Neural cell (in vitro differentiated cells): ENCODE data around the gene DNAJB11. TPM values are rescaled to one million over a fixed set of nuclear protein-coding genes. Genes with fewer than 3 reads are reported as not detected.

Experiments
- H2AFZ ChIP-seq: fragments of 200-600, 300-800 bp; sonication (generic), shearing (Covaris generic); 2 replicates; pipeline ENCODE4 v1.6.0; 2014; ENCODE audit warnings: low read depth, mild to moderate bottlenecking, antibody characterized with exemption, low read length, moderate library complexity
- H3F3A ChIP-seq: fragments of 200-600 bp; shearing (Covaris generic); 2 replicates; pipeline ENCODE4 v1.6.1; 2016; ENCODE audit warnings: mild to moderate bottlenecking, moderate library complexity, mixed read lengths, antibody characterized with exemption, low read length; ENCODE audit not compliant: insufficient read depth, poor library complexity, severe bottlenecking
- H3K27ac ChIP-seq: fragments of 200-600, 300-800 bp; sonication (generic), shearing (Covaris generic); 2 replicates; pipeline ENCODE4 v1.5.1; 2014; ENCODE audit warnings: mild to moderate bottlenecking, low read length, moderate library complexity
- H3K27me3 ChIP-seq: fragments of 300-800, 200-600 bp; sonication (generic), shearing (Covaris generic); 2 replicates; pipeline ENCODE4 v1.6.0; 2014; ENCODE audit warnings: mild to moderate bottlenecking, low read depth, low read length, moderate library complexity; ENCODE audit not compliant: insufficient read depth
- H3K36me3 ChIP-seq: fragments of 300-800, 200-600 bp; sonication (generic), shearing (Covaris generic); 2 replicates; pipeline ENCODE4 v1.5.1; 2014; ENCODE audit warnings: mild to moderate bottlenecking, antibody characterized with exemption, low read length, moderate library complexity; ENCODE audit not compliant: insufficient read depth
- H3K4me2 ChIP-seq: fragments of 300-800, 200-600 bp; sonication (generic), shearing (Covaris generic); 2 replicates; pipeline ENCODE4 v1.6.0; 2014; ENCODE audit warnings: mild to moderate bottlenecking, low read length
- H3K4me3 ChIP-seq: fragments of 300-800, 200-600 bp; sonication (generic), shearing (Covaris generic); 2 replicates; pipeline ENCODE4 v1.5.1; 2014; ENCODE audit warnings: mild to moderate bottlenecking, low read length, moderate library complexity
- H3K79me2 ChIP-seq: fragments of 200-600 bp; shearing (Covaris generic); replicated peaks from 2 replicates; pipeline ENCODE4 v1.6.0; 2014; ENCODE audit warnings: mild to moderate bottlenecking, low read length, moderate library complexity; ENCODE audit not compliant: insufficient read depth
- H3K9ac ChIP-seq: fragments of 300-800, 200-600 bp; sonication (generic), shearing (Covaris generic); 2 replicates; pipeline ENCODE4 v1.6.1; 2016; ENCODE audit warnings: mild to moderate bottlenecking, low read length, mixed read lengths
- H3K9me2 ChIP-seq: fragments of 200-600 bp; shearing (Covaris generic); 2 replicates; pipeline ENCODE4 v1.6.1; 2016; ENCODE audit warnings: mild to moderate bottlenecking, low read length, mixed read lengths; ENCODE audit not compliant: insufficient read depth
- H3K9me3 ChIP-seq: fragments of 200-600, 300-800 bp; sonication (generic), shearing (Covaris generic); 2 replicates; pipeline ENCODE4 v1.6.1; 2016; ENCODE audit warnings: mild to moderate bottlenecking, mixed run types, low read length, moderate library complexity, mixed read lengths
- H4K20me1 ChIP-seq: fragments of 200-600 bp; shearing (Covaris generic); 2 replicates; pipeline ENCODE4 v1.6.1; 2016; ENCODE audit warnings: mild to moderate bottlenecking, mixed run types; ENCODE audit not compliant: insufficient read depth
- CTCF ChIP-seq: fragments of 450-650 bp; IDR thresholded peaks from 2 replicates; pipeline ENCODE4 v1.5.1; 2014; ENCODE audit warnings: antibody characterized with exemption, mild to moderate bottlenecking, moderate library complexity; ENCODE audit not compliant: poor library complexity, severe bottlenecking
- EP300 ChIP-seq: fragments of 450-650 bp; conservative IDR thresholded peaks from 2 replicates; pipeline ENCODE4 v1.6.1; 2014; ENCODE audit warnings: antibody characterized with exemption, mild to moderate bottlenecking, moderate library complexity; ENCODE audit not compliant: poor library complexity, severe bottlenecking
- EZH2 ChIP-seq: fragments of 200-600, 300-800 bp; shearing (Covaris generic), sonication (generic); IDR thresholded peaks from 2 replicates; pipeline ENCODE4 v1.6.1; 2014; ENCODE audit warnings: antibody characterized with exemption, low read length, borderline replicate concordance, mild to moderate bottlenecking; ENCODE audit not compliant: insufficient read depth, poor library complexity, severe bottlenecking
- MXI1 ChIP-seq: fragments of 450-650 bp; conservative IDR thresholded peaks from 2 replicates; pipeline ENCODE4 v1.6.1; 2014; ENCODE audit warnings: antibody characterized with exemption, mild to moderate bottlenecking; ENCODE audit not compliant: poor library complexity, severe bottlenecking
- POLR2AphosphoS5 ChIP-seq: IDR thresholded peaks from 2 replicates; pipeline ENCODE4 v1.6.1; 2012
- RAD21 ChIP-seq: fragments of 450-650 bp; conservative IDR thresholded peaks from 2 replicates; pipeline ENCODE4 v1.6.1; 2014; ENCODE audit warnings: antibody characterized with exemption, mild to moderate bottlenecking, moderate library complexity
- TAF1 ChIP-seq: IDR thresholded peaks from 2 replicates; pipeline ENCODE4 v1.6.1; 2012; ENCODE audit warnings: low read depth
- polyA plus RNA-seq: library from polyadenylated mRNA; depleted of rRNA; stranded (reverse); fragments of >200 nt; gene quantifications from 2 replicates; pipeline ENCODE4 v1.2.3, GENCODE V29; 2014

The DNAJB11 gene
- polyA plus RNA-seq, 1 donor from 2014 or later = 108 TPM

GRCh38 chr3:186616299-186616617, 45.7 kb downstream of the DNAJB11 start:
- Histone ChIP-seq H3K27me3 (no peaks in the 10 kb centered on the region), H3K4me3 (no peak overlapping the region), H3K36me3 (no peaks in the 10 kb centered on the region), H3K27ac (no peak overlapping the region), H4K20me1 (no peaks in the 10 kb centered on the region), H3F3A (peaks cover 4% of the 10 kb centered on the region), H3K9ac (no peak overlapping the region), H3K79me2 (no peaks in the 10 kb centered on the region), H3K9me2 (no peaks in the 10 kb centered on the region), H2AFZ (no peak overlapping the region), H3K9me3 (no peaks in the 10 kb centered on the region), H3K4me2 (no peak overlapping the region)
- TF ChIP-seq MXI1 = no peak
- no peak for TF ChIP-seq EP300
- TF ChIP-seq RAD21 = no peak
- no peak for TF ChIP-seq TAF1
- TF ChIP-seq CTCF = no peak

GRCh38 chr3:186617036-186617946, 46.8 kb downstream of the DNAJB11 start:
- Histone ChIP-seq H3K9me3 (no peaks in the 10 kb centered on the region), H3K4me2 (no peak overlapping the region), H3K36me3 (no peaks in the 10 kb centered on the region), H3K79me2 (no peaks in the 10 kb centered on the region), H3K9me2 (no peaks in the 10 kb centered on the region), H3F3A (peaks cover 4% of the 10 kb centered on the region), H3K27me3 (no peaks in the 10 kb centered on the region), H3K4me3 (no peak overlapping the region), H2AFZ (no peak overlapping the region), H3K9ac (no peak overlapping the region), H4K20me1 (no peaks in the 10 kb centered on the region), H3K27ac (no peak overlapping the region)
- TF ChIP-seq POLR2AphosphoS5 = no peak
- TF ChIP-seq CTCF = peak; percentile 48

GRCh38 chr3:186618318-186618938, 47.9 kb downstream of the DNAJB11 start:
- Histone ChIP-seq H4K20me1 (no peaks in the 10 kb centered on the region), H2AFZ (no peak overlapping the region), H3K9ac (no peak overlapping the region), H3K79me2 (no peaks in the 10 kb centered on the region), H3K9me3 (no peaks in the 10 kb centered on the region), H3K4me3 (no peak overlapping the region), H3K9me2 (no peaks in the 10 kb centered on the region), H3K36me3 (no peaks in the 10 kb centered on the region), H3K27ac (no peak overlapping the region), H3K27me3 (no peaks in the 10 kb centered on the region), H3K4me2 (no peak overlapping the region), H3F3A (peaks cover 4% of the 10 kb centered on the region)
- TF ChIP-seq EZH2 (no peak), CTCF (no peak), MXI1 (no peak), POLR2AphosphoS5 (no peak)
